GM18861 (cell line): Measurements from ENCODE around the gene FGF21.
"Not testable (repeated sequence)": the region's sequence is repeated elsewhere in the genome, so short reads cannot be mapped to it uniquely, and the experiment has no call there.

ENCODE experiments used
- ATAC-seq: cut with Tn5 transposase; IDR thresholded peaks from one replicate; pipeline ENCODE4 v1.9.1; 2021; ENCODE audit not compliant: unreplicated experiment

FGF21 gene

GRCh38 chr19:48755084-48755641 lies at the start of gene FGF21:
TSS of gene FGF21 (plus strand) at chr19:48755524. CDS start at chr19:48756237, 713 bp downstream.
- no peak for ATAC-seq

GRCh38 chr19:48708471-48708870 lies 46.9 kb upstream of the FGF21 start:
- ATAC-seq = no peak

- ATAC-seq = no peak
Measured at GRCh38 chr19:48711106-48711662, 44.1 kb upstream of the FGF21 start.

GRCh38 chr19:48713041-48713863 lies 42.1 kb upstream of the FGF21 start:
- no peak for ATAC-seq

- peak; percentile 82 for ATAC-seq
Measured at GRCh38 chr19:48713864-48714755, 41.2 kb upstream of the FGF21 start.

GRCh38 chr19:48714759-48715675 lies 40.3 kb upstream of the FGF21 start:
- ATAC-seq = no peak

- no peak for ATAC-seq
Measured at GRCh38 chr19:48715681-48716171, 39.6 kb upstream of the FGF21 start.

- no peak for ATAC-seq
Measured at GRCh38 chr19:48716562-48717291, 38.6 kb upstream of the FGF21 start.

- ATAC-seq = not testable (repeated sequence)
Measured at GRCh38 chr19:48718106-48718505, 37.2 kb upstream of the FGF21 start.

- ATAC-seq = no peak
Measured at GRCh38 chr19:48718711-48719231, 36.6 kb upstream of the FGF21 start.

GRCh38 chr19:48719263-48720171 lies 35.8 kb upstream of the FGF21 start, which contains the start of gene MAMSTR:
TSS of gene MAMSTR (minus strand) at chr19:48719725. CDS start at chr19:48719031, 694 bp downstream.
- no peak for ATAC-seq

GRCh38 chr19:48720251-48720612 lies 35.1 kb upstream of the FGF21 start:
- ATAC-seq = no peak

GRCh38 chr19:48720613-48721296 lies 34.6 kb upstream of the FGF21 start:
- ATAC-seq = peak; percentile 71

GRCh38 chr19:48722196-48722708 lies 33.1 kb upstream of the FGF21 start:
- ATAC-seq = no peak

- no peak for ATAC-seq
Measured at GRCh38 chr19:48724796-48725753, 30.2 kb upstream of the FGF21 start.

- no peak for ATAC-seq
Measured at GRCh38 chr19:48726556-48726955, 28.8 kb upstream of the FGF21 start.
